T-helper 1 cell treated with Interleukin-12 subunit alpha and Interleukin-12 subunit beta and Interleukin-4 antibody, amounts not matched to agents 30 μg/mL and 1 μg/mL, for 36 hours (primary cell): Measurements from ENCODE around the gene LIF.

Experiments used
- H3K27ac Mint-ChIP-seq: one replicate; pipeline ENCODE4 v1.8.0; 2021; ENCODE audit warnings: mild to moderate bottlenecking, mixed read lengths
- H3K27me3 Mint-ChIP-seq: one replicate; pipeline ENCODE4 v1.8.0; 2021; ENCODE audit warnings: low read depth, mixed read lengths
- H3K36me3 Mint-ChIP-seq: one replicate; pipeline ENCODE4 v1.8.0; 2021; ENCODE audit warnings: low read depth, mixed read lengths
- H3K4me1 Mint-ChIP-seq: one replicate; pipeline ENCODE4 v1.8.0; 2021; ENCODE audit warnings: low read depth, mixed read lengths
- H3K4me3 Mint-ChIP-seq: one replicate; pipeline ENCODE4 v1.8.0; 2021; ENCODE audit warnings: mild to moderate bottlenecking, moderate library complexity, mixed read lengths
- H3K9me3 Mint-ChIP-seq: one replicate; pipeline ENCODE4 v1.8.0; 2021; ENCODE audit warnings: mixed read lengths

Gene LIF

DNA sequence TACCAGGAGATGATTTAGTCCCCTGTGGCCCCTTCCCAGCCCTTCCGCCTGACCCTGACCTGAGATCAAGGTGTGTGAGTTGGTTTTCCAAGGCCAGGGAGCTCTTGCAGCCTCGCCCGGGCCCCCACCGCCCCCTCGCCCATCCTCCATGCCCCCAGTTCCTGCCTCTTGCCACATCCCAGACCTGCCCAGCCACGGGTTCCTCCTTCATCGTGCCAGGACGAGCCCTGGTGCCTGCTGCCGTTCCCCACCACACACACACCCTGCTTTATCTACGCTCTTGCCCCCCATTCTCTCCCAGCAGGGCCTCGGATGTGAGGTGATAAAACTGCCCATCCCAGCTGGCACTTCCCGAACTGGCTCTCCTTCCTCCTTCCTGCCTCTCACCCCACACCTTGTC is 1.4 kb upstream of the LIF start:
- Mint-ChIP-seq H3K9me3 (no peaks in the 10 kb centered on the region), H3K27me3 (no peaks in the 10 kb centered on the region), H3K27ac (peak overlapping the region; percentile 82), H3K4me1 (peaks cover 52% of the 10 kb centered on the region), H3K4me3 (peak overlapping the region; percentile 86), H3K36me3 (peaks cover 24% of the 10 kb centered on the region)

DNA sequence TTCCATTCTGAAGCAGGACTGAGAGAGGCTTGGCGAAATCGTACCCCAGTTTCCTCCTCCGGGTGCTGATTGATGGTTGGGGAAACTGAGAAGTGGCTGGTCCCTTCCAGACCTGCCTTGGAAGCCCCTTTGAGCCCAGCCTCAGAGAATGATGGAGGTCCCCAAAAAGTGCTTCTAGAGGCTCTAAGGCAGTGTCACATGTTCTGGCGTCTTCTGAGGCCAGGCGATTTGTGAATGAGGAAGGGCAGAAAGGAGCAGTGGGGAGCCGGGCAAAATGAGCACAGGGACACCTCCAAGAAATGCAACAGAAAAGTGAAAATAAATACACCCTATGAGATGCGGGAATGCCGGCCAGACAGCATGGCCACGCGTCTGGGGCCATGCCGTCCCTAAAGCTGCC is 1.0 kb upstream of the LIF start:
- Mint-ChIP-seq H3K9me3 (no peaks in the 10 kb centered on the region), H3K27ac (peak overlapping the region; percentile 38), H3K36me3 (peaks cover 28% of the 10 kb centered on the region)

DNA sequence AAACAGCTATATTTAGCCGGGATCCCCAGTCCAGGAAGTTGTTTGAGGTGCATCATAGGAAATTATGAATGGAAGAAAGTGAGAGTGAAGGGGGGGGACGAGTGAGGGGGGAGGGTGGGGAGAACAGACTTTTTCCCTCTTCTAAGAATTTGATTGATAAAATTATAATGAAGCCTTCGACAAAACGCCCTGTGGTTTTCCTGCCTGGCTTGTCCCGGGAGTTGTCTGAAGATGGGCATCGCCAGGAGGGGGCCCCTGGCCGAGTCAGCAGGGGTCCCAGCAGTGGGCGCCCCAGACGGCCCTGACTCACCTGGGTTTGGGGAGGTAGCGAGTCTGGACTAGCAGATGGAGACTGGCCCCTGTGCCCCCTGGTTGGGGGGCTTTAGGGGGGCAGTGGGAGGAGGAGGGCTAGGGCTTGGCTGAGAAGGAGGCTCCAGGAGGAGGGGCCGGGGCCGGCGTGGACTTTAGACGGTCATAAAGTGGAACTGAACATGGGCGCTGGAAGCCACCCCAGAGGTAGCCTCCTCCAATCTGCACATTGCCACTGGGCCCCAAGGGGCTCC is 336 bp upstream of the LIF start:
- Mint-ChIP-seq H3K27ac (peak overlapping the region; percentile 83), H3K36me3 (peaks cover 28% of the 10 kb centered on the region), H3K4me3 (peak overlapping the region; percentile 86), H3K4me1 (peaks cover 54% of the 10 kb centered on the region), H3K9me3 (no peaks in the 10 kb centered on the region), H3K27me3 (no peaks in the 10 kb centered on the region)

More for the DNA sequence above, 1.0 kb upstream of the LIF start:
- Mint-ChIP-seq H3K27me3 (no peaks in the 10 kb centered on the region), H3K4me1 (peaks cover 52% of the 10 kb centered on the region), H3K4me3 (peak overlapping the region; percentile 86)

DNA sequence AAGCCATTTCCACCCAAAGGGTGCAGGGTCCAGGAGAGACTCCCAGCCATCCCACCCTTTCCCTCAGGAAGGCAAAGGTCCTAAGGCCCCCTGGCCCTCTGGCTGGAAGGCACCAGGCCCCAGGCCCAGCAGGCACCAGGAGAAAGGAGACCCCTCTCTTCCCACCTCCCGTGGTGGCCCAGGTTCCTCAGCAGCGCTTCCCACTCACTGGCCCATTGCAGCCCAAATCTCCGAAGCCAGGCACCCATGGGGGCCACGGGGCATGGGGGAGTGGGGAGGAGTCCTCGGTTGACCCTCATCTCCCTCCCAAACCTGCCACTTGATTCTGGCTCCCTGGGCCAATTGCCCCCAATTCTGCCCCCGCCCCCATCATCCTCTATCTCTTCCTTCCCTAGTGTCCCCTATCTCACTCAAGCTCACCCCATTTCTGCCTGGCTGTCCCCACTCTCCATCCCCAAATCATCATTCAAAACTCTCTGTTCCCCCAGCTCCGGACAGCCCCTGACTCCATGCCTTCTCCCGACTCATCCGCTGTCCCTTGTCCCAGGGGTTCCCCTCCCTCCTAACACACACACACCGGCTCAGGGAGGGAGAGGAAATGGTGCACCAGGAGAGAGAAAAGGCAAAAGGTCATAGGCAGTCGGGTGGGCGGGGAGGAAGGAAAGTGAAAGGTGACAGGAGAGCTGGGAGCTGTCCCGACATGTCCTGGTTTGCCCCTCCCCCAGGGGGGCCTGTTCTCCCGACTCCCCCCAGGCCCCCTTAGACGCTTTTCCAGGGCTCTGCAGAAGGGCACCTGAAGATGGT is 1.2 kb downstream of the LIF start:
- Mint-ChIP-seq H3K4me1 (peaks cover 64% of the 10 kb centered on the region), H3K36me3 (peaks cover 33% of the 10 kb centered on the region), H3K4me3 (peak overlapping the region; percentile 97), H3K9me3 (no peaks in the 10 kb centered on the region), H3K27ac (peak overlapping the region; percentile 96), H3K27me3 (no peaks in the 10 kb centered on the region)

DNA sequence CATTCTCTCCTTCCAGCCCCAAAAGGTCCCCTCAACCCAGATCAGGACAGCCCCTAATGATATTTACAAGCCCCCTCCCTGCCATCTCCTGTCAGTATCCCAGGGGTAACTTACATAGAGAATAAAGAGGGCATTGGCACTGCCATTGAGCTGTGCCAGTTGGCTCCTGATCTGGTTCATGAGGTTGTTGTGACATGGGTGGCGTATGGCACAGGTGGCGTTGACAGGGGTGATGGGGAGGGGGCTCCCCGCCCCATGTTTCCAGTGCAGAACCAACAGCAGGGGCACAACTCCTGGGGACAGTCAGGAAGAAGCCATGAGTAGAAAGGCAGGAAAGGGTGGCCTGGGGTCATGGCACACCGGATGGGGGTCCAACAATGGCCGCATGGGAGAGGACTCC is 1.9 kb downstream of the LIF start:
- no peaks in the 10 kb centered on the region for H3K9me3 Mint-ChIP-seq
- peaks cover 59% of the 10 kb centered on the region for H3K4me1 Mint-ChIP-seq
- peak overlapping the region; percentile 92 for H3K27ac Mint-ChIP-seq
- H3K36me3 Mint-ChIP-seq, result peaks cover 34% of the 10 kb centered on the region
- no peaks in the 10 kb centered on the region for H3K27me3 Mint-ChIP-seq
- peak overlapping the region; percentile 97 for H3K4me3 Mint-ChIP-seq

DNA sequence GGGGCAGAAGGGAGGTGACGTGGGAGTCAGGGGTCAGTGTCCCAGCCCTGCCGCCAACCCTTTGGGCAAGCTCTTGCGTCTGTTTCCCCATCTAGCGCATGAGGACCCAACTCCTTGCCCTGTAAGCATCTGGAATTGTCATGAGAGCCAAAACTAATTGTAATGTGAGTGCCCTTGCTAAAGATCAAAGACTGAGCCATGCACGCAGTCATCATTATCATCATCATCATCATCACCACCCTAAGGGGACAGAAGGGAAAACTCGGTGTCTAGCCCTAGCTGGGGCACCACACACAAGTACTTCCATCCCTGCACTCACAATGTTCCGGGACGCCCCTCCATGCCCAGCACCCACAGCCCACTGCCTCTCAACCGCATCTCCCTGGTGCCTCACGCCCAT is 2.5 kb downstream of the LIF start:
- Mint-ChIP-seq H3K9me3 (no peaks in the 10 kb centered on the region), H3K4me3 (peak overlapping the region; percentile 97), H3K4me1 (peaks cover 57% of the 10 kb centered on the region), H3K27ac (peak overlapping the region; percentile 92), H3K36me3 (peaks cover 36% of the 10 kb centered on the region), H3K27me3 (no peaks in the 10 kb centered on the region)

DNA sequence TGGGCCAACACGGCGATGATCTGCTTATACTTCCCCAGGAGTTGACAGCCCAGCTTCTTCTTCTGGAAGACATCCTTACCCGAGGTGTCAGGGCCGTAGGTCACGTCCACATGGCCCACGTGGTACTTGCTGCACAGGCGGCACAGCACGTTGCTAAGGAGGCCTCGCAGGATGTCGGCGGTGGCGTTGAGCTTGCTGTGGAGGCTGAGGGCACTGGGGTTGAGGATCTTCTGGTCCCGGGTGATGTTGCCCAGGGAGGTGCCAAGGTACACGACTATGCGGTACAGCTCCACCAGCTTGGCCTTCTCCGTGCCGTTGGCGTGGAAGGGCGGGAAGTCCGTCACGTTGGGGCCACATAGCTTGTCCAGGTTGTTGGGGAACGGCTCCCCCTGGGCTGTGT is 2.9 kb downstream of the LIF start:
- H3K27me3 Mint-ChIP-seq, result no peaks in the 10 kb centered on the region
- H3K4me3 Mint-ChIP-seq, result peak overlapping the region; percentile 97
- H3K36me3 Mint-ChIP-seq, result peaks cover 39% of the 10 kb centered on the region
- H3K4me1 Mint-ChIP-seq, result peaks cover 60% of the 10 kb centered on the region
- H3K27ac Mint-ChIP-seq, result peak overlapping the region; percentile 92
- no peaks in the 10 kb centered on the region for H3K9me3 Mint-ChIP-seq

DNA sequence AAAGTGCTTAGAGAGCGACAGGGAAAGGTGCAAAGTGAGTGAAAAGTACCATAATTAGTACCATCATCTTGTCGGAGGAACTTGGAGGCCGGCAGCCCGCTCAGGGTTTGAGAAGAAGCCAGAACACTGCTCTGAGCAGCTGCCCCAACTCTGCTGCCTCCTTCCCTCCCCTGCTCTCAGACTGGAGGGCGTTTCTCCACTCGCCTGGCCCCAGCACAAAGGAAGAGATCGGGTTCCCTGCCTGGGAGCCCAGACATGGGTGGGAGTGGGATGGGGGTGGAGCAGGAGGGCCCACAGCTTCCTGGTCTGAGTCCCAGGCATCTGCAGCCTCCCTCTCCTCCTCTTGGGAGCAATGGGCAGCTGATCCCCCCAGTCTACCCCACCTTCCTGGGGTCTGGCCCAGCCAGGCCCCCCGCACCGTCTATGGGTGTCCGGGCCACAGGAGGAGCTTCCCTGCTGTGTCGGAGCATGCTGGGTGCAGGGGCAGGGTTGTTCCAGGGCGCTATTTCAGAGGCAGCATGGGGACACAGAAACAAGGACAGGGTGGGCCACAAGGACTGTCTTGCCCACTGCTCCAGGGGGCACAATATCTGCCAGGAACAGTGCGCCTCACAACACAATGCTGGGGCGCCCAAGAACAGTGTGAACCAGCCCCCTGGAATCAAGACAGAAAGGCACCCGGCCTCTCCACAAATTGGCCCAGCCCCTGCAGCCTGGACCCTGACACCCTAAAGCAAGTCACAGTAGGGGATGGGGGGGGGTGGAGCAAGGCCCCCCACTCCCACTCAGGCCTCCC is 4.8 kb downstream of the LIF start:
- Mint-ChIP-seq H3K4me3 (peak overlapping the region; percentile 97), H3K27ac (peak overlapping the region; percentile 65), H3K36me3 (peaks cover 39% of the 10 kb centered on the region), H3K4me1 (peaks cover 53% of the 10 kb centered on the region), H3K27me3 (no peaks in the 10 kb centered on the region), H3K9me3 (no peaks in the 10 kb centered on the region)

DNA sequence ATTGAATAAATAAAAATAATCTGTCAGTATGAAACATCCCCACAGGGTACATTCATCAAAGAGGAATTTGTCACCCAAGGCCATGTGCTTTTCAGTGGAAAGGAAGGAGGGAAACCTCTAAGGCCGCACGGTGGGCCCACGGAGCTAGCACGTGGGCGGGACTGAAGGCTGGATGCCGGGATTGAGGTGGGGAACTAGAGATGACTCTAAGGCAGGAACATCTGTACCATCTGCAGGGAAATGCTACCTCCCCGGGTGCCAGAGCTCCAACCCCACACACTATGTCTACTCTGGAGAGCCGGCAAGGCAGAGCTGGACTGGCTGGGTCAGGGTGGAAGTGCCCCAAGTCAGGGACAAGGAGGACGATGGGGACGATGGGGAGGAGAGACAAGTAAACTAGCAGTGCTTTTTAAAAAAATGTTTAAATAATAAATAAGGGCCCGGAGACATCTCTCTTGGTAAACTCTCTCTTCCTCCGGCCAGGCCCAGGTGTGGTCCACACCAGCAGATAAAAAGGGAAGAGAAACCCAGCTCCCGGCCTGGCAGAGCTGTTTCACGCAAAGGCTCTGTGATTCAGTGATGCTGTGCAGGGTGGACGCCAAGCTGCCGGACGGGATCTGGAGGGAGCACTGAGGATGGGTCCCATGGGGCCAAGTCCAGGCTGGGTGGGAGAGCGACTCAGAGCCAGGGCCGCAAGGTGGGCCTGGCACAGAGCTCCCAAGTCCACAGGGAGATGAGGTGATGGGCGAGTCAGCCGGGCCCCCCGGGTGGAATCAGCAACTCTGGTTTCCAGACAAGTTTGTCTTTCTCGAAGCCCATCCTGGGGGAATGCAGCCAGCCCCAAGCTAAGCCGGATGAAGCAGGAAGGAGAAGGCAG is 5.8 kb downstream of the LIF start:
- H3K4me3 Mint-ChIP-seq, result peak overlapping the region; percentile 28
- peaks cover 50% of the 10 kb centered on the region for H3K4me1 Mint-ChIP-seq
- no peaks in the 10 kb centered on the region for H3K27me3 Mint-ChIP-seq
- H3K27ac Mint-ChIP-seq, result peak overlapping the region; percentile 65
- no peaks in the 10 kb centered on the region for H3K9me3 Mint-ChIP-seq
- peaks cover 37% of the 10 kb centered on the region for H3K36me3 Mint-ChIP-seq

DNA sequence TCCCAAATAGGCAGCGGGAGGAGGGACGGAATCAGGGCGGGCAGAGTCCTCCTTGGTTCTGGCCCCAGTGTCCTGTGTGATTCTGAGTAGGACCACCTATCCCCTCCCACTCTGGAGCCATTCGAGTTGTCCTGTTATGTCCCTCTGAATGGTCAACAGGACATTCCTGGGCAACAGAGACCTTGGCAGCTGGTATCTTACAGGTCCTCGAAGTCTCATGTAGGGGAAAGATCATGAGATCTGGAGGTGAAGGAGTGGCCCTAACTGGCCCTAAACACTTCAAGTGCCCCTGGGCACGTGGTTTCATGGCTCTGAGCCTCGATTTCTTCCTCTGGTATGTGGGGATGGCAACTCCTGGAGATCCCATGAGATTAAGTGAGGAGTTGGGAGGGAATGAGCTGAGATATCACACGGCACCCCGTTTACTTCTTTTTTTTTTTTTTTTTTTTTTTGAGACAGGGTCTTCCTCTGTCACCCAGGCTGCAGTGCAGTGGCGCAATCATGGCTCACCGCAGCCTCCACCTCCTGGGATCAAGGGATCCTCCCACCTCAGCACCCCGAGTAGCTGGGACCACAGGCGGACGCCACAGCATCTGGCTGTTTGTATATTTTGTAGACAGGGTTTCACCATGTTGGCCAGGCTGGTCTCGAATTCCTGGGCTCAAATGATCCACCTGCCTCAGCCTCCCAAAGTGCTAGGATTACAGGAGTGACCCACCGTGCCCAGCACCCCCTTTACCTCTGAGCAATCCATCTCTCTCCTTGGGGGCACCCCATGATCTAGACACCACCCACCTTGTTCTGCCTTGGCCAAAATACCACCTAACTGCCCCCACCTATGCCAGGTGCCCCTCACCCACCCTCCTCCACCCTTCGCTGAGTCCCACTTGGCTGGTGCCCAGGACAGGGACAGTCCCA is 6.8 kb downstream of the LIF start:
- no peaks in the 10 kb centered on the region for H3K27me3 Mint-ChIP-seq
- H3K27ac Mint-ChIP-seq, result no peak overlapping the region
- H3K36me3 Mint-ChIP-seq, result peaks cover 33% of the 10 kb centered on the region
- H3K4me3 Mint-ChIP-seq, result no peak overlapping the region
- peaks cover 48% of the 10 kb centered on the region for H3K4me1 Mint-ChIP-seq
- H3K9me3 Mint-ChIP-seq, result no peaks in the 10 kb centered on the region

DNA sequence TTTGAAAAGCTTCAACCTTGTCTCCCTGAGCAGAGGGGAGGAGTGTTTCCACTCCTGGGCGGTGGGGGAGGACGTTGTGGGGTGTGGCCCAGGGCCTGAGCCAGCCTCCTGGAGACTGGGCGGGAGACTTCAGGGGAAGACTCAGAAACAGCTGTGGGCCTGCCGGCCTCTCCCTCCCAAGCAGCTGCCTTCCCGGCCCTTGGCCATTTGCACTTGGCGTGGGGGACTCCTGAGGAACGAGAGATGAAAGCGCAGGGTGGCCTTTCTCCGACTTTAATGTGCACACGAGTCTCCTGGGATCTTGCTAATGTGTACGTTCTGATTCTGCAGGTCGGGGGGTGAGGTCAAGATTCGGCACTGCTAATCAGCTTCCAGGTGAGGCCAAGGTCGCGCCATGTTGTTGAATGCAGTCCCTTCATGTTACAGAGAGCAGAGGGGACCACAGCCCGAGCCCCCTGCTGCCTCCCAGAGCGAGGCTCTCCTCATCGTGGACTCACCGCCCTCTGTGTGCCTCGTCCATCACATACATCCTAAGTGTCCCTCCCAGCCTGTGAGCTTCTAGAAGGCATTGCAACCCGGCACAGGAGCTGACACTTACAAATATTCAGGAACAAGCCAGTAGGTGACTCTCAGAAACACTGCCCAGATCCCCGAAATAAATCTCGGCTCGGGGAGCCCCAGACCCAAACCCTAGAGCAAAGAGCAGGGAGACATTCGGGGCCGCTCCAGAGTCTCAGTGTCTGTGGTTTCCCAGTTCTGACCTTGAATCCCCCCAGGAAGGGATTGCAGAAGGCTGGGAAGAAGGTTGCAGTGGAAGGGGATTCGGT is 7.7 kb downstream of the LIF start:
- Mint-ChIP-seq H3K27ac (peak overlapping the region; percentile 49), H3K4me3 (no peak overlapping the region)

DNA sequence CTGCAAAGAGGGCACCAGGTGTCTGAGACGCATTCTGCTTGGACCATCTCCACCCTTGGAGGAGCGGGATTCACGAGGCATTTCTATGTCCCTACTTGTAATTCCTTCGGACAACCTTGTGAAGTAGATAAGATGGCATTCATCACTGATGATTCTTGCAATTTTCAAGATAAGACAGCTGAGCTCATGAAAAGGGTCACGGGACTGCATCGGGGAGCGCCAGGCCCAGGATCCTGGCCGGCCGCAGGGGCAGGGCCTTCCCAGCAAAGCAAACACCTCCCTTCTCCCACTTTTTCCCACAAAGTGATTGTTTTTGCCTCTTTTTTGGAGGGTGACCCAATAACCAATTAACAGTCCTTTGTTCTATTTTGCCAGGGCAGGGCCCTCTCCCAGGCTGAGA is 8.4 kb downstream of the LIF start:
- Mint-ChIP-seq H3K9me3 (no peaks in the 10 kb centered on the region), H3K27ac (no peak overlapping the region), H3K27me3 (no peaks in the 10 kb centered on the region), H3K36me3 (peaks cover 17% of the 10 kb centered on the region), H3K4me3 (no peak overlapping the region), H3K4me1 (peaks cover 34% of the 10 kb centered on the region)

More for the DNA sequence above, 7.7 kb downstream of the LIF start:
- no peaks in the 10 kb centered on the region for H3K27me3 Mint-ChIP-seq
- no peaks in the 10 kb centered on the region for H3K9me3 Mint-ChIP-seq
- peaks cover 42% of the 10 kb centered on the region for H3K4me1 Mint-ChIP-seq
- peaks cover 24% of the 10 kb centered on the region for H3K36me3 Mint-ChIP-seq

DNA sequence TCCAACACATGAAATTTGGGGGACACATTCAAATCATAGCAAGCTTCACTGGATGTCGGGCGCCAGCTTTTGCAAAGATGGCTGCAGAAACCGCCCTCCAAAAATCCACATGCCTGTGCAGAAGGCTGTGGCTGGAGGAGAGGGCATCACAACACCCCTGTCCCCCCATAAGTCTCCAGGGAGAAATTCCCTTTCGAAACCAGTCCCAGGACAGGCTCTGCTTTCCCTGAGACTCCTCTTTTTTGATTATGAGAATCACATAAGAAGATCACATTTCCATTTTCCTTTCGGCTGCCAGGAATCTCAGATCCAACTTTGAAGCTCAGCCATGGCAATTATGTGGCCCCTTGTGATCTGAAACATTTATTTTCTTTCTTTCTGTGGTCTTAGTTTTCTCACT is 9.7 kb downstream of the LIF start:
- peaks cover 11% of the 10 kb centered on the region for H3K36me3 Mint-ChIP-seq
- no peak overlapping the region for H3K4me3 Mint-ChIP-seq

More for the DNA sequence above, 9.7 kb downstream of the LIF start:
- Mint-ChIP-seq H3K4me1 (peaks cover 26% of the 10 kb centered on the region), H3K9me3 (no peaks in the 10 kb centered on the region), H3K27ac (peak overlapping the region; percentile 12), H3K27me3 (no peaks in the 10 kb centered on the region)
